ENCODE measurements around the gene HS6ST2.

Gene HS6ST2

DNA sequence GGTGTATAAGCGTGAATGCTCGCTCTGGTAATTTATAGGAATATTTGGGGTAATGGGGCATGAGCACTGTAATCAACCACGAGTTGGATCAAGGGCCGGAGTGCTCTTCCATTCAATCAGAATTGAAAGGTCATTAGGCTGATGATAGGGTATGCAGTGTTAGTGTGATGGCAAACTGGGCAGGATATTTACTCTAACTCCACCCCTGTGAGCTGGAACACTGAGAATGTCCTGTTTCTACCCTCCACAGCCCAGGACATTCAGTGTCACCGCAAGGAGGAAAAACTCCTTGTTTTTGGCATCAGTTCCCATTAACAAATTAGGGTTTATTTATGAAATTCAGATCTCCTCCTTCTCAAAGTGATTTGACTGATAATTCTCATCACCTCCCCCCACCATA lies 137.8 kb downstream of the HS6ST2 start:
- Histone ChIP-seq H3K27me3 (no peaks in the 10 kb centered on the region), H3K9me3 (no peaks in the 10 kb centered on the region), H3K27ac (no peak overlapping the region), H3K4me3 (ENCODE audit: low read depth in 1 of 2, low read length in 1 of 2) (no peak overlapping the region), H3K36me3 (no peaks in the 10 kb centered on the region), H3K4me1 (ENCODE audit: control insufficient read depth in 1 of 2, insufficient read depth in 1 of 2, low read depth in 1 of 2, low read length in 1 of 2) (peaks cover 0 to 3% of the 10 kb centered on the region in 2 experiments)
- no peak for TF ChIP-seq CTCF (IDR thresholded peaks at IDR 0.05)

DNA sequence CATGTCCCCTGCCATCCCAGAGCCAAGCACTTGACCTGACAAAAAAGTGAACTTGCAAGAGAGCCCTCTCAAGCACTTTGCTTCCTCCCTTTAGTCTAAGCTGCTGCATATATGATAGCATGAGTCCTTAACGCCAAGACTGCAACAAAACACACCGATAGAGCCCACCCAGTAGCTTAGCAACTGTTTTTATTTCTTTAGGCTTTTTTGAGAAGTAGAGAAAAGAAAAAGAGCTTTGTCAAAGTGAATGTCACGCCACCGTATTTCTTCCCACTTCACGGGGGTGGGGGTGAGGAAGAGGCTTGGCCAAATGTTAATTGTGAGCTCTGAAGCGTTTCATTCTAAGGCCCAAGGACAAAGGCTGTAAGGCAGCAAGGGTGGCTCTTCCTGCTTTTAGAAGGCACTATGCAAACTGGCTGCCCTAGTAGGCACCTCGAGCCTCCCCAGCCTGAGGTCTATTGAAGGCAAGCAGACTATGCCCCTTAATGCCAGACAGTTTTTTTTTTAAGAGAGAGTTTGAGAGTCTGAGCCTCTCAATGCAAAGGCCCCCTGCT lies 138.6 kb downstream of the HS6ST2 start:
- no peak overlapping the region for H3K4me3 ChIP-seq (ENCODE audit: low read depth in 1 of 2, low read length in 1 of 2)
- H3K27ac ChIP-seq, result no peak overlapping the region
- no peaks in the 10 kb centered on the region for H3K9me3 ChIP-seq
- H3K4me1 ChIP-seq (ENCODE audit: control insufficient read depth in 1 of 2, insufficient read depth in 1 of 2, low read depth in 1 of 2, low read length in 1 of 2), result peaks cover 0 to 3% of the 10 kb centered on the region in 2 experiments
- no peaks in the 10 kb centered on the region for H3K36me3 ChIP-seq
- H3K27me3 ChIP-seq, result no peaks in the 10 kb centered on the region
- no peak for TF ChIP-seq CTCF (IDR thresholded peaks at IDR 0.05)

GRCh38 chrX:132818638-132819037 lies 139.8 kb downstream of the HS6ST2 start:
- H3K4me1 ChIP-seq (ENCODE audit: control insufficient read depth in 1 of 2, insufficient read depth in 1 of 2, low read depth in 1 of 2, low read length in 1 of 2), result peaks cover 0 to 3% of the 10 kb centered on the region in 2 experiments
- H3K27me3 ChIP-seq, result no peaks in the 10 kb centered on the region

DNA sequence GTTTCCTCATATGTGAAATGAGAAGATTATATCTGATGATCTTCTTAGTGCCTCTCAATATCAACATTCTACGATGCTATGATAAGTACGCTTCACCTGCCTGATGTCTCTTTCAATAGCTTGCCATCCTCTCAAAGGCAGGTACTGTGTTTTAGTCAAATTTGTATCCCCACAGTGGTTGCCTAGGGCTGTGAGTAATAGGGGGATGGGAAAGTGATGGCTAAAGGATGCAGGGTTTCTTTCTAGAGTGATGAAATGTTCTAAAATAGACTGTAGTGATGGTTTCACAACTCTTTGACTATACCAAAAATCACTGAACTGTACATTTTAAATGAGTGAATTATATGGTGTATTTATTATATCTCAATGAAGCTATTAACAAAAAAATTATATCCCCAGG lies 142.8 kb downstream of the HS6ST2 start:
- no peaks in the 10 kb centered on the region for H3K9me3 ChIP-seq
- no peaks in the 10 kb centered on the region for H3K27me3 ChIP-seq
- no peak overlapping the region for H3K4me3 ChIP-seq (ENCODE audit: low read depth in 1 of 2, low read length in 1 of 2)
- H3K27ac ChIP-seq, result no peak overlapping the region
- H3K4me1 ChIP-seq (ENCODE audit: control insufficient read depth in 1 of 2, insufficient read depth in 1 of 2, low read depth in 1 of 2, low read length in 1 of 2), result peaks cover 0 to 3% of the 10 kb centered on the region in 2 experiments
- no peaks in the 10 kb centered on the region for H3K36me3 ChIP-seq
- no peak for TF ChIP-seq CTCF (IDR thresholded peaks at IDR 0.05)

More at GRCh38 chrX:132818638-132819037, 139.8 kb downstream of the HS6ST2 start:
- Histone ChIP-seq H3K36me3 (no peaks in the 10 kb centered on the region), H3K9me3 (no peaks in the 10 kb centered on the region), H3K27ac (no peak overlapping the region), H3K4me3 (ENCODE audit: low read depth in 1 of 2, low read length in 1 of 2) (no peak overlapping the region)
- no peak for TF ChIP-seq CTCF (IDR thresholded peaks at IDR 0.05)

GRCh38 chrX:132810964-132811712 lies 147.3 kb downstream of the HS6ST2 start:
- Histone ChIP-seq H3K27ac (no peak overlapping the region), H3K27me3 (no peaks in the 10 kb centered on the region), H3K36me3 (no peaks in the 10 kb centered on the region), H3K4me1 (ENCODE audit: control insufficient read depth in 1 of 2, insufficient read depth in 1 of 2, low read depth in 1 of 2, low read length in 1 of 2) (no peaks in the 10 kb centered on the region), H3K4me3 (ENCODE audit: low read depth in 1 of 2, low read length in 1 of 2) (no peak overlapping the region), H3K9me3 (no peaks in the 10 kb centered on the region)
- TF ChIP-seq CTCF (IDR thresholded peaks at IDR 0.05), result no peak
